Measurements from ENCODE around the gene PRSS12.
"Not testable (repeated sequence)": the region's sequence is repeated elsewhere in the genome, so short reads cannot be mapped to it uniquely, and the experiment has no call there.

Gene PRSS12

GRCh38 chr4:118270492-118270891 is 82.3 kb downstream of the PRSS12 start:
- DNase-seq = peak; percentile 64

- no peak for DNase-seq
Measured at GRCh38 chr4:118268780-118269179, 84.0 kb downstream of the PRSS12 start.

GRCh38 chr4:118266145-118266496 is 86.7 kb downstream of the PRSS12 start:
- not testable (repeated sequence) for DNase-seq

GRCh38 chr4:118265312-118266144 is 87.3 kb downstream of the PRSS12 start:
- no peak for DNase-seq

GRCh38 chr4:118264096-118264495 is 88.7 kb downstream of the PRSS12 start:
- DNase-seq = no peak

- DNase-seq = no peak
Measured at GRCh38 chr4:118260309-118260708, 92.5 kb downstream of the PRSS12 start.

GRCh38 chr4:118259111-118259510 is 93.7 kb downstream of the PRSS12 start:
- no peak for DNase-seq

GRCh38 chr4:118254368-118254767 is 98.4 kb downstream of the PRSS12 start:
- DNase-seq = no peak

- no peak for DNase-seq
Measured at GRCh38 chr4:118249890-118250289, 102.9 kb downstream of the PRSS12 start.

- DNase-seq = no peak
Measured at GRCh38 chr4:118237531-118237930, 115.3 kb downstream of the PRSS12 start.

- no peak for DNase-seq
Measured at GRCh38 chr4:118235566-118236120, 117.2 kb downstream of the PRSS12 start.
